ENCODE data around the gene CELA1. TPM values are rescaled to one million over a fixed set of nuclear protein-coding genes. Genes with fewer than 3 reads are reported as not detected.
"Not testable (repeated sequence)": the region's sequence is repeated elsewhere in the genome, so short reads cannot be mapped to it uniquely, and the experiment has no call there.

Gene CELA1
- total RNA-seq, 1 donor, result not detected

DNA sequence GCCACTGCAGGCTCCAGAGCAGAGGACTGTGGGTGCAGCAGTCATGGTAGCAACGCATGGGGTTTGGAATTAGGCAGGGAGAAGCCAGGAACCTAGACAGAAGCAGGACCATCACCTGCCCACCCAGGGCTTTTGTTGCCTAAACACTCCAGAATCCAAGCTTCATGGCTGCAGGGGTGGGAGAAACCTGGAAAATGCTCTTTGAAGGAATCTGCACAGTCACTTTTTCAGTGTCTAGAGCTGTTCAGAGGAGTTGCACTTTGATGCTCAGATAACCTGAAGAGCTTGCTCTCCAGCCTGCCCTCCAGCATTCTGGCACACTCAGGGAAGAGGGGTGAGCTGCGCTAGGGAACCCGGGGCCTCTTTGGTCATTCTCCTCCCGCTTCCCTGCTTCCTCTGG is 1.6 kb upstream of the CELA1 start:
- TF ChIP-seq, protein P1, sequence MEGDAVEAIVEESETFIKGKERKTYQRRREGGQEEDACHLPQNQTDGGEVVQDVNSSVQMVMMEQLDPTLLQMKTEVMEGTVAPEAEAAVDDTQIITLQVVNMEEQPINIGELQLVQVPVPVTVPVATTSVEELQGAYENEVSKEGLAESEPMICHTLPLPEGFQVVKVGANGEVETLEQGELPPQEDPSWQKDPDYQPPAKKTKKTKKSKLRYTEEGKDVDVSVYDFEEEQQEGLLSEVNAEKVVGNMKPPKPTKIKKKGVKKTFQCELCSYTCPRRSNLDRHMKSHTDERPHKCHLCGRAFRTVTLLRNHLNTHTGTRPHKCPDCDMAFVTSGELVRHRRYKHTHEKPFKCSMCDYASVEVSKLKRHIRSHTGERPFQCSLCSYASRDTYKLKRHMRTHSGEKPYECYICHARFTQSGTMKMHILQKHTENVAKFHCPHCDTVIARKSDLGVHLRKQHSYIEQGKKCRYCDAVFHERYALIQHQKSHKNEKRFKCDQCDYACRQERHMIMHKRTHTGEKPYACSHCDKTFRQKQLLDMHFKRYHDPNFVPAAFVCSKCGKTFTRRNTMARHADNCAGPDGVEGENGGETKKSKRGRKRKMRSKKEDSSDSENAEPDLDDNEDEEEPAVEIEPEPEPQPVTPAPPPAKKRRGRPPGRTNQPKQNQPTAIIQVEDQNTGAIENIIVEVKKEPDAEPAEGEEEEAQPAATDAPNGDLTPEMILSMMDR (IDR thresholded peaks at IDR 0.05; ENCODE audit: insufficient read depth, low read depth, low read length), result no peak
- DNase-seq (ENCODE audit: low read depth), result no peak
- no peak overlapping the region for H3K4me3 ChIP-seq (ENCODE audit: low read depth, low read length)

DNA sequence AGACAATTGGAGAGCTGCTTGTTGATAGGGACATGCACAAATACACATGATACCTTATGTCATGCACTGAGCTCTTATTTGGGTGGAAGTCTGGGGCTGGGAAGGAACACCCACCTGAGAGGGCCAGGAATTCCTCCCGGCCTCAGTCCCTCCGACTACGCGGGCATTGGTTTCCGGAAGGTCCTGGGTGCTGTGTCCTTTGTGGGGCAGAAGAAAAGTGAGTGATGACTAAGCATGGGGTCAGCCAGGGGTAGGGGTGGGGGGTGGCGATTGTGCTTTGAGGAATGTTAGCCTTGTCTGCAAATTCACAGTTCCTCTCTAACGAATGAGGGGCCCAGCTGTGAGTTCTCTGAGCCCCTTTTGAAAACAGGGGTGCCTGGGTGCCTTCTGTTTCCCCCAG is 798 bp downstream of the CELA1 start:
- TF ChIP-seq, protein P1 (IDR thresholded peaks at IDR 0.05; ENCODE audit: insufficient read depth, low read depth, low read length), result no peak
- H3K4me3 ChIP-seq (ENCODE audit: low read depth, low read length), result no peak overlapping the region
- DNase-seq (ENCODE audit: low read depth), result no peak

DNA sequence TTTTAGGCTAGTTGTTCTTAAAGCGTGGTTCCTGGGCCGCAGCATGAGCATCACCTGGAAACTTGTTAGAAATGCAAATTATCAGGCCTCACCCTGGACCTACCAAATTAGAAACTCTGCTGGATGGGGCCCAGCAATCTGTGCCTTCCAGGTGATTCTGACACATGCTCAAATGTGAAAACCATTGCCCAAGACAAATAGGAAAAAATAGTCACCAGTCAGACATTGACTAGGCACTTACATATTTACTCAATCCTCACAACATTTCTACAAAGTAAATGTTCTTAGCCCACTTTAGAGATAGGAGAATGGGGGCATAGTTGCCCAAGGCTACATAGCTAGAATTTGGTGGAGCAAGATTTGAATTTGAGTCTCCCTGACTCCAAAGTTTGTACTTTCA is 3.3 kb downstream of the CELA1 start:
- no peak for DNase-seq (ENCODE audit: low read depth)
- no peak overlapping the region for H3K4me3 ChIP-seq (ENCODE audit: low read depth, low read length)
- TF ChIP-seq, protein P1 (IDR thresholded peaks at IDR 0.05; ENCODE audit: insufficient read depth, low read depth, low read length), result no peak

DNA sequence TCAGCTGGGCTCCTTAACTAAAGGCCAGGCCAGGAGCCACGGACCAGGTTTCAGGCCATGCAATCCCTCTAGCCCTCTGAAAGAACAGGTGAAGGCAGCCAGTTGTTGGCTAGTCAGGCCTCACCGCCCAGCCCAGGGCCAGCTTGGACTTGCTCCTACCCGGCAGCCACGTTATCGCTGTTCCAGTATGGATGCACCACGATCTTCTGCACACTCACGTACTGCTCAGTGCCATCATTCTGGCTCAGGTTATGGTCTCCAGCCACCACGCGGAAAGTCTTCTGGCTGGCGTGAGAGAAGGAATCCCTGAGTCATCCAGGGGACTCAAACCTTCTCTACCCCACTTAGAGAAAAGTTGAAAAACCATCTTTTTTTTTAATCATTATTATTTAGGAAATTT is 4.1 kb downstream of the CELA1 start:
- H3K4me3 ChIP-seq (ENCODE audit: low read depth, low read length), result no peak overlapping the region
- no peak for DNase-seq (ENCODE audit: low read depth)
- TF ChIP-seq, protein P1 (IDR thresholded peaks at IDR 0.05; ENCODE audit: insufficient read depth, low read depth, low read length), result no peak

DNA sequence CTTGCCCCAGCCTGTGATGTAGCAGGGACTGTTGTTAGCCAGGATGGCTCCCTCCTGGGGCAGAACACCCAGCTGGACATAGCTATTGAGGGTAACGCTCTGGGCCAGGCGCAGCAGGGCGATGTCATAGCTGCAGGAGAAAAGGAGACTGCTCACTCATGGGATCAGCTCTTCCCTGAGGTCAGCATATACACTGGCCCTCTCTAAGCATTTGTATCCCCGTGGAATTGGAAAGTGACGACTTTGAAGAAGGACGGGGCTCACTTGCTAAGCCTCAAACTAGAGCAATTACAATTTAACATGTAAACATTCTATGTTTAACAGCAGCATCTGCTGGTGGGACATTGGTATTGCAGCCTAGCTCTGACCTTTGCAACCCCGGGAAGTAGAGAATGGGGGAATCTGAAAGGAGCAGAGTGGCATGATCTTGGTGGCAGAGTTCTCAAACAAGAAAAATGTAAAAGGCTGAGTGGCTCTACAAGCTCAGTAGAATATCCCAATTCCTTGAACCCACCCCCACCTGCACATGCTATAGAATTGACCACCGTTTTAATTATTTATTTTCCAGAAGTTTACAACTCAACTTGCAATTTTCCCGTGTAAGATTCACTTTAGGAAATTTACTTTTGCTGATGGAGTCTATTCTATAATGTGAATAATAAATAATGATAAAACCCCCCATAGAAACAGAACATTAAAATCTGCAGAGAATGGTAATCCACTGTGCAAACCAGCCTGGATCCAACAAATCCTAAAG is 5.0 kb downstream of the CELA1 start:
- TF ChIP-seq, protein P1 (IDR thresholded peaks at IDR 0.05; ENCODE audit: insufficient read depth, low read depth, low read length), result peak; percentile 99
- peak overlapping the region; percentile 27 for H3K4me3 ChIP-seq (ENCODE audit: low read depth, low read length)
- peak; percentile 70 for DNase-seq (ENCODE audit: low read depth)

DNA sequence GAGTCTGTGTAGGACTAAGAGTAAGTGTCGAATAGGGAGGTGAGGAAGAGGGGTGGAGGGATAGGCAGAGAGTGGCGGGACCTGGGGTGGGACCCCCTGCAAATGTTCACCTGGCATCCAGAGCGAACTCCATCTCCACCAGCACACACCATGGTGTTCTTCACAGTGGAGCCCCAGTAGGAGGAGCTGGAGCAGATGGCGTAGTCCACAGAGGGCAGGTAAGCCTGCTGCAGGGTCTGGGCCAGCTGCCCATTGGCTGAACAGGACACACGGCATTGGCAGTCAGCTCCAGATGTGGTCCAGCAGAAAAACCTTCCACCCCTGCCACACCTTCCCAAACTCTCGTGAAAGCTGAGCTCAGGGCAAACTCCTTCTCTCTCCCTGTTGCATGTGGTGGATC is 6.7 kb downstream of the CELA1 start:
- TF ChIP-seq, protein P1 (IDR thresholded peaks at IDR 0.05; ENCODE audit: insufficient read depth, low read depth, low read length), result no peak
- no peak overlapping the region for H3K4me3 ChIP-seq (ENCODE audit: low read depth, low read length)
- no peak for DNase-seq (ENCODE audit: low read depth)

DNA sequence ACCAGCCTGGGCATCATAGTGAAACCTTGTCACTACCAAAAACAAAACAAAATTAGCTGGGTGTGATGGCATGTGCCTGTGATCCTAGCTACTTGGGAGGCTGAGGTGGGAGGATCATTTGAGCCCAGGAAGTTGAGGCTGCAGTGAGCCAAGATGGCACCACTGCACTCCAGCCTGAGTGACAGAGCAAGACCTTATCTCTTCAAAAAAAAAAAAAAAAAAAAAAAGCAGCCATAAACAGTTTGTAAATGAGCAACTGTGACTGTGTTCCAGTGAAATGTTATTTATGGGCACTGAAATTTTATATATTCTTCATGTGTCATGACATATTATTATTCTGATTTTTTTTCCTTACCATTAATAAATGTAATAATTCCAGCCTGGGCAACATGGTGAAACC is 9.1 kb downstream of the CELA1 start:
- H3K4me3 ChIP-seq (ENCODE audit: low read depth, low read length); DNase-seq (ENCODE audit: low read depth): not testable (repeated sequence)

All from fibroblast of villous mesenchyme (primary cell).